ENCODE results near the gene ACSL3.
"Not testable (repeated sequence)": the region's sequence is repeated elsewhere in the genome, so short reads cannot be mapped to it uniquely, and the experiment has no call there.

The ACSL3 gene

GRCh38 chr2:222854773-222855700, 5.8 kb upstream of the ACSL3 start:
- DNase-seq: no peak

- no peak for DNase-seq
Observed at GRCh38 chr2:222859786-222860612, 837 bp upstream of the ACSL3 start.

- peak; percentile 29 for DNase-seq
Observed at GRCh38 chr2:222861411-222862105, 722 bp downstream of the ACSL3 start.

- DNase-seq: no peak
Observed at GRCh38 chr2:222862106-222862908, 1.5 kb downstream of the ACSL3 start.

GRCh38 chr2:222862909-222863544, 2.2 kb downstream of the ACSL3 start:
- DNase-seq: no peak

GRCh38 chr2:222864296-222864695, 3.5 kb downstream of the ACSL3 start:
- no peak for DNase-seq

GRCh38 chr2:222865301-222865700, 4.5 kb downstream of the ACSL3 start:
- DNase-seq: no peak

- DNase-seq: no peak
Observed at GRCh38 chr2:222866358-222866960, 5.6 kb downstream of the ACSL3 start.

- not testable (repeated sequence) for DNase-seq
Observed at GRCh38 chr2:222868560-222869251, 7.9 kb downstream of the ACSL3 start.

GRCh38 chr2:222869252-222869560, 8.4 kb downstream of the ACSL3 start:
- no peak for DNase-seq

- no peak for DNase-seq
Observed at GRCh38 chr2:222871291-222871690, 10.5 kb downstream of the ACSL3 start.

- DNase-seq: no peak
Observed at GRCh38 chr2:222872551-222872950, 11.7 kb downstream of the ACSL3 start.

GRCh38 chr2:222875482-222875881, 14.6 kb downstream of the ACSL3 start:
- no peak for DNase-seq

- DNase-seq: no peak
Observed at GRCh38 chr2:222876947-222877346, 16.1 kb downstream of the ACSL3 start.

GRCh38 chr2:222877556-222878300, 16.9 kb downstream of the ACSL3 start:
- DNase-seq: no peak

GRCh38 chr2:222878301-222878876, 17.6 kb downstream of the ACSL3 start:
- no peak for DNase-seq

- no peak for DNase-seq
Observed at GRCh38 chr2:222878877-222879603, 18.2 kb downstream of the ACSL3 start.

GRCh38 chr2:222879604-222879933, 18.7 kb downstream of the ACSL3 start:
- DNase-seq: no peak

- no peak for DNase-seq
Observed at GRCh38 chr2:222882484-222882928, 21.7 kb downstream of the ACSL3 start.

Data from NK-92 treated with Interleukin-12 subunit alpha and Interleukin-12 subunit beta, amount 100 ng/mL, for 24 hours (cell line).